OCI-LY7 (cell line): ENCODE data around the gene UGCG.

Experiments
- EZH2phosphoT487 ChIP-seq: fragments of 200-600 bp; sonication (generic); IDR thresholded peaks from 2 replicates; pipeline ENCODE4 v1.6.1; 2018; ENCODE audit warnings: low read depth, borderline replicate concordance, mild to moderate bottlenecking, mixed run types, antibody characterized with exemption, low read length, moderate library complexity, mixed read lengths
- TF ChIP-seq, protein P1 (sequence below): fragments of 200-600 bp; sonication (generic); conservative IDR thresholded peaks from 2 replicates; pipeline ENCODE4 v1.5.1; 2014; ENCODE audit warnings: mild to moderate bottlenecking, antibody characterized with exemption, low read length, moderate library complexity, mixed read lengths

DNA sequence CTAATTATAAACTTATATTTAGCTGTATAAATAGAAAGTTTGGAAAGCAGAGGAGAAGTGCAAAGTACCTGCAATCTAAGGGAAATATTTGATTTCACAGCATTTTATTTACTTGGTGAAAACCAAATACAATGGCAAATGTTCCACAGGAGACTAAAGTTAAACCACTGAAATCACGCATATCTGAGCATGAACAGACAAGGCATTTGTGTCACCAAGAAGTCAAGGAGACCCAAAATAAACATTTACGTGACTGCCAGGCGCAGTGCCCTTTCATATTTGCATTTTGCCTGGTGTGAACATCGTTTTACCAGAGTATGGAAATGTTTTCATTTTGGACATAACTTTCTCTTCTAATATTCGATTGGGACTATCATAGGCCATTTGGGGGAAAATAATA is 20.6 kb downstream of the UGCG start:
- TF ChIP-seq, protein P1, sequence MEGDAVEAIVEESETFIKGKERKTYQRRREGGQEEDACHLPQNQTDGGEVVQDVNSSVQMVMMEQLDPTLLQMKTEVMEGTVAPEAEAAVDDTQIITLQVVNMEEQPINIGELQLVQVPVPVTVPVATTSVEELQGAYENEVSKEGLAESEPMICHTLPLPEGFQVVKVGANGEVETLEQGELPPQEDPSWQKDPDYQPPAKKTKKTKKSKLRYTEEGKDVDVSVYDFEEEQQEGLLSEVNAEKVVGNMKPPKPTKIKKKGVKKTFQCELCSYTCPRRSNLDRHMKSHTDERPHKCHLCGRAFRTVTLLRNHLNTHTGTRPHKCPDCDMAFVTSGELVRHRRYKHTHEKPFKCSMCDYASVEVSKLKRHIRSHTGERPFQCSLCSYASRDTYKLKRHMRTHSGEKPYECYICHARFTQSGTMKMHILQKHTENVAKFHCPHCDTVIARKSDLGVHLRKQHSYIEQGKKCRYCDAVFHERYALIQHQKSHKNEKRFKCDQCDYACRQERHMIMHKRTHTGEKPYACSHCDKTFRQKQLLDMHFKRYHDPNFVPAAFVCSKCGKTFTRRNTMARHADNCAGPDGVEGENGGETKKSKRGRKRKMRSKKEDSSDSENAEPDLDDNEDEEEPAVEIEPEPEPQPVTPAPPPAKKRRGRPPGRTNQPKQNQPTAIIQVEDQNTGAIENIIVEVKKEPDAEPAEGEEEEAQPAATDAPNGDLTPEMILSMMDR, result no peak
- TF ChIP-seq EZH2phosphoT487, result no peak
